Measurements from ENCODE around the gene VSIG8. TPM values are rescaled to one million over a fixed set of nuclear protein-coding genes. Genes with fewer than 3 reads are reported as not detected.
"Not testable (repeated sequence)": the region's sequence is repeated elsewhere in the genome, so short reads cannot be mapped to it uniquely, and the experiment has no call there.

Gene VSIG8, protein sequence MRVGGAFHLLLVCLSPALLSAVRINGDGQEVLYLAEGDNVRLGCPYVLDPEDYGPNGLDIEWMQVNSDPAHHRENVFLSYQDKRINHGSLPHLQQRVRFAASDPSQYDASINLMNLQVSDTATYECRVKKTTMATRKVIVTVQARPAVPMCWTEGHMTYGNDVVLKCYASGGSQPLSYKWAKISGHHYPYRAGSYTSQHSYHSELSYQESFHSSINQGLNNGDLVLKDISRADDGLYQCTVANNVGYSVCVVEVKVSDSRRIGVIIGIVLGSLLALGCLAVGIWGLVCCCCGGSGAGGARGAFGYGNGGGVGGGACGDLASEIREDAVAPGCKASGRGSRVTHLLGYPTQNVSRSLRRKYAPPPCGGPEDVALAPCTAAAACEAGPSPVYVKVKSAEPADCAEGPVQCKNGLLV
- polyA plus RNA-seq (ENCODE audit: insufficient read depth in 1 of 5, insufficient read length in 5 of 5, low replicate concordance in 1 of 5): under 1 TPM in 2 of 5 donors, not detected in 3; 0.08 to 0.10 TPM
- long read RNA-seq, donor 1: 0 reads
- long read RNA-seq, donor 2: 0 reads
- long read RNA-seq, donor 3: 0 reads
- long read RNA-seq, donor 4: 0 reads
- long read RNA-seq, donor 5: 0 reads
- long read RNA-seq, donor 6: 0 reads
- long read RNA-seq, donor 7: 0 reads
- long read RNA-seq, donor 8: 0 reads

DNA sequence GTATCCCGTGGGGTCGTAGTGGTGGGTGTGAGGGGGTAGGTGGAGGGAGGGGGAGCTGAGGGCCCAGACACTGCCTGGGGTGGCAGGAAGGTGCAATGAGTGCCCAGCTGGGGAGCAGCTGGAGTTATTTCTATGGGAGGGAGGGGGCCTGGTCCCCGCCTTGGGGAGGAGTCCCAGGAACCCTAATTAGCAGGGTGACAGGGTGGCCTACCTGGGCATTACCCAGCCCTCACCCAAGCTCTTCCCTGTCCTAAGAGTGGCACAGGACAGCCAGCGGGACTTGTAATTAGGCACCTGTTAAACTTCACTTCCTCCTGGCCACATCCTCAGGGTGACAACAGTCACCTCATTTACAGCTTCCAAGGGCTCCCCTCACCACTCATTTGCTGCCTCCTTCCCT, at the start of gene VSIG8:
VSIG8 (minus strand) TSS at position 101 of the 400 bp plus-strand sequence. CDS start 136 bp downstream, outside the sequence.
- DNase-seq: no peak

DNA sequence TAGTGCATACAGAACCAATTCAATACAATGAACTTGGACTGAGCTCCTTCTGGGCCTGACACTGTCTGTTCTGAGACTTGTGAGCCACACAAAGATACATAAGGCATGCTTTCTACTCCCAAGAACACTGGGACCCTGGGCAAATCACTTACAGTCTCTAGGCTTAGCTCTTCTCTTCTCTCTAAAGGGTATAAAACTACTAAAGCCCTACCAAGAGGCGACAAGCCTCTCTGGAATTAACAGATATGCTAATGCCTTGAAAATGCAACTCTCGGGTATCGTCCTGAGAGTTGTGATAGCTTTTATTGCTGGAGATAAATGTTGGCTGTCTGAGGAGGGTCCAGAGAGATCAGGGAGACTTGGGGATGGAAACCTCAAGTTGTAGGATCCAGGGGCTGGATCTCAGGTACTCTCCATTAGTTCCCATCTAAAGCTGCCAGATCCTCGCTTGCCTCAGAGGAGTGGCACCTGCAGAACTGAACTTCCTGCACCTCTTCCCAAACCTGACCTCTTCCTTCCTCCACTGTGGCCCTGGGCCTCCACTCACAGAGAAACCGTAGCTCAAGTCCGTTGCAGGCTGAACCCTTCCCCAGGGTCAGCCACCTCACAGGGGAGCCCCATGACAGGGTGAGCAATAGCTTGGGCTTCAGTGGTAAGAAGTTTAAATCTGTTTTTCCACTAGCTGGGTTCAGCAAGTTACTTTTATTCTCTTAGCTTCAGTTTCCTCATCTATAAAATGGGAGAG, 49.0 kb upstream of the VSIG8 start:
- no peak for DNase-seq

- no peak for DNase-seq
These were observed 45.8 kb upstream of the VSIG8 start for GRCh38 chr1:159908031-159908940.

DNA sequence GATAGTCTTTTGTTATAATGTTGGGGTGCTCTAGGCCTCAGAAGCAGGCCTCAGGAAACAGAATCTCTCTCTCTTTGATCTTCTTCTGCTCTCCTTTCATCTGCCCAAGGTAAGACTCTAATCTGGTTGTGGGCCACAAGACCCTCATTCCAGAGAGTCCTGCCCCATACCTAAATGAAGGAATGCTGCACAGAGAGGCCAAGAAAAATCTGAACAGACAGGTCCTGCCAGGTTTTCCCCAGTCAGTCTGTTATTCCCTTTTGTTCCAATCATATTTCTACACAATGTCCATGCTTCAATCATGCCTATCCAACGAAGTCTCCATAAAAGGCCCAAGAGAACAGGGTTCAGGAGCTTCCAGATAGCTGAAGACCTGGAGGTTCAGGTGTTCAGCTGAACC, 44.5 kb upstream of the VSIG8 start:
- no peak for DNase-seq

DNA sequence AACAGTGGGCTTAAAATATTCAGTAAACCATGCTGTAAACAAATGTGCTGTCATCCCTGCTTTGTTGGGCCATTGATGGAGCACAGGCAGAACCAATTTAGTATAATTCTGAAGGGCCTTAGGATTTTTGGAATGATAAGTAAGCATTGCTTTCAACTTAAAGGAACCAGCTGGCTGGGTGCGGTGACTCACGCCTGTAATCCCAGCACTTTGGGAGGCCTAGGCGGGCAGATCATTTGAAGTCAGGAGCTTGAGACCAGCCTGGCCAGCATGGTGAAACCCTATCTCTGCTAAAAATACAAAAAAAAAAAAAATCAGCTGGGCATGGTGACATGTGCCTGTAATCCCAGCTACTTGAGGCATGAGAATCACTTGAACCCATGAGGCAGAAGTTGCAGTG, 41.6 kb upstream of the VSIG8 start:
- DNase-seq: not testable (repeated sequence)

- no peak for DNase-seq
These were observed 40.1 kb upstream of the VSIG8 start for GRCh38 chr1:159902541-159902940.

- no peak for DNase-seq
These were observed 38.4 kb upstream of the VSIG8 start for GRCh38 chr1:159900755-159901360.

DNA sequence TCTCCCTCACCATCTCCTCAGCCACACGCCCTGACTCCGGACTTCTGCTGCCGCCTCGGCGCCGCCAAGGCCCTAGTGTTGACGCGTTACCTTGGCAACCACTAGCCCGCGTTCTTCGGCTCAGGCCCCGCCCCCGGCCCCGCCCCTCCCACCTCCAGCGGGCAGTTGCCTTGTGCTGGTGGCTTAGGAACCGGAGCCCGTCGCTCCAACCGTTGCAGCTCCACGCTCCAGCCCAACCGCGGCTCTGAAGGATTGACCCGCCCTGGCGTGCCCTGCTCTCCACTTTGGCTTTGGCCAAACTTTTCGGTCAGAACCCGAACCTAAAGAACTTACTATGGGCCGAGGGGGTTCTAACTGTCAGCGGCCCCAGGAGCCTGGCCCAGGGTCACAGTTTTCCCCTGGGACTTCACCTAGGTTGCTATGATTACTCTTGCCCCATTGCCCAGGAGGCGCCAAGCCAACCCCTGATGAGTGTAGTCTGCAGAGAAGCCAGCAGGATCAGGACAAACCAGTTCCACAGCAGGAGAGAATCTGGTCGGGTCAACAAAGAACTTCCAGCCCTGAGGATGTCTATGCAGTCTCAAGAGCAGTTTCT, 37.7 kb upstream of the VSIG8 start, which contains the start of gene CFAP45:
CFAP45 (minus strand) TSS at position 80 of the 595 bp plus-strand sequence; CDS start at position 13, 67 bp downstream.
- peak; percentile 79 to 82 for DNase-seq

- not testable (repeated sequence) for DNase-seq
These were observed 37.2 kb upstream of the VSIG8 start for GRCh38 chr1:159899634-159900033.

DNA sequence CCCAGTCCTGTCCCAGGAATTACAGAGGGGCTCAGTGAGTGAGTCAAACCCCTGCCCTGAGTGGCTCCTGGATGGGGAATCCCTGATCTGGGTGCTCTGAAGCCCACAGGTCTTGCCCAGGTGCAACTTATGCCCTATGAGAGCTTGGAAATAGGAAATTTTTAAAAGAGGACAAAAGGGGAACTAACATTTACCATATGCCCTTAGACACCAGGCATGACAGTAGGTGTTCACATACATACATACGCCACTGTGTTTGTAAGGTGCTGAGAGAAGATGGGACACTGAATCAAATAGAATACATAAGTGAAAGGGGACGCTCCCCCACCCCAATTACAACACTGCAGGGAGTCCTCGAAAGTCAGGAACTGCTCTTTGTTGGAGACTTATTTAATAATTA, 36.1 kb upstream of the VSIG8 start:
- DNase-seq: no peak

DNA sequence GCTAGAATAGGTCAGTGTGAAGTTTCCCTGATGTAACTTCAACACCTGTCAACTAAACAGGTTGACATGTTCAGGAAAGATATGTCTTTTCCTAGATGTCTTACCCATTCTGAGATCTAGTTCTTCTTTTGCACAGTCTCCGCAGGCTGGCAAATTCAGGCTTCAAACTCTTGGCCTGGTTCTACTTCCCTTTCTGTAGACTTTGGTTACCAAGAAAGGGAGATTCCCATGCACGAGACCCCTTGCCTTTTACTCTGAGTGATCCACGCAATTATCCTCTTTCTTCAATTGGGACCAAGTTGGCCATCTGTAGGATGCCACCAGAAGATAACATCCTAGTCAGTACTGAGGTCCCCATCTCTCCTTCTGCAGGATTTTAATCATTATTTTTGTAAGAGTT, 35.5 kb upstream of the VSIG8 start:
- DNase-seq: no peak

DNA sequence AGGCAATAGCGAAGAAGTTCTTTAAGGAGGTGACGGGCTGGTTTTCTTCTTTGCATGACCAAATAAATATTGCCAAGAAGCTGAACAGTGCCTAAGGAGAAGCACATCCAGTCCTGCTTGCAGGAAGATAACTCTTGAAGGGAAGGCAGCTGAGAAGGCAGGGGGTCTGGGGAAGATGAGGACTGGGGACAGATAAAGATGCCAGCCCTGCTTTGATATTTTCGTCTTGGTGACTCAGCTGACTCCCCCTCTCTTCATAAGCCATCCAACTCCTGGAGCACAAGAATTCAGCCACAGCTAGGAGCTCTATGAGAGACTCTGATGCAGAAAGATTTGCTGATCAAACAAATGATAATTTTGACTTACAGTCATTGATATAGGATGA, 34.1 kb upstream of the VSIG8 start:
- DNase-seq: no peak

DNA sequence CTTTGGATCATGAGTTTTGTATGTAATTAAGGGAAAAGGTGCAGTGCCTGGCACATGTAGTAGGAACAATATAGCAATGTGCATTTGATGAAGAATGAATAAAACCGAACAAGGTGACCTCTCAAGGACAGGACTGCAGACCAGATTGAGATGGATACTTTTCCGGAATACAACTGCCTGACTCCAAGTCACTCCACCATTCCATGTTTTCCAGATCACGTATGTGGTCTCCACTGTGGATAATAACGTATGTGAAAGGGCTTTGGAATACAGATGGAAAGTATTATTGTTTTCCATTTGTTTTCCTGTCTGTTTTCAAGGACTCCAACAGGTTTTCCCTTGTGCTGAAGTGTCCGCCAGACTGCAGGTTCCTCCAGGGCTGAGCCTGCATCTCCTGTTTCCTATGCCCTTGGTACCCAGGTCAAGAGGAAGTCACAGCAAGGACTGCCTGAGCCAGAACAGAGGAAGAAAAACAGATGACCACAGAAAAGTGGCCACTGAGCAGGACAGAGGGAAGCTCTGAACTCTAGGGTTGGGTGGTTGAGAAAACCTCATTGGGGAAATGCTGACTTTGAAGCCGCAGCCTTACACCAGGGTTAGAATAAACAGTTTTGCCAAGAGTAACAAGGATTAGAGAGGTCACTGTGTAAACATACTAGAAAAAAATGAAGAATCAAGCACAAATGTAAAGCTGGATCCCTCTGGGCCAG, 33.5 kb upstream of the VSIG8 start:
- no peak for DNase-seq

GRCh38 chr1:159895286-159895685, 32.8 kb upstream of the VSIG8 start:
- no peak for DNase-seq

- no peak for DNase-seq
These were observed 30.5 kb upstream of the VSIG8 start for GRCh38 chr1:159892944-159893343.

DNA sequence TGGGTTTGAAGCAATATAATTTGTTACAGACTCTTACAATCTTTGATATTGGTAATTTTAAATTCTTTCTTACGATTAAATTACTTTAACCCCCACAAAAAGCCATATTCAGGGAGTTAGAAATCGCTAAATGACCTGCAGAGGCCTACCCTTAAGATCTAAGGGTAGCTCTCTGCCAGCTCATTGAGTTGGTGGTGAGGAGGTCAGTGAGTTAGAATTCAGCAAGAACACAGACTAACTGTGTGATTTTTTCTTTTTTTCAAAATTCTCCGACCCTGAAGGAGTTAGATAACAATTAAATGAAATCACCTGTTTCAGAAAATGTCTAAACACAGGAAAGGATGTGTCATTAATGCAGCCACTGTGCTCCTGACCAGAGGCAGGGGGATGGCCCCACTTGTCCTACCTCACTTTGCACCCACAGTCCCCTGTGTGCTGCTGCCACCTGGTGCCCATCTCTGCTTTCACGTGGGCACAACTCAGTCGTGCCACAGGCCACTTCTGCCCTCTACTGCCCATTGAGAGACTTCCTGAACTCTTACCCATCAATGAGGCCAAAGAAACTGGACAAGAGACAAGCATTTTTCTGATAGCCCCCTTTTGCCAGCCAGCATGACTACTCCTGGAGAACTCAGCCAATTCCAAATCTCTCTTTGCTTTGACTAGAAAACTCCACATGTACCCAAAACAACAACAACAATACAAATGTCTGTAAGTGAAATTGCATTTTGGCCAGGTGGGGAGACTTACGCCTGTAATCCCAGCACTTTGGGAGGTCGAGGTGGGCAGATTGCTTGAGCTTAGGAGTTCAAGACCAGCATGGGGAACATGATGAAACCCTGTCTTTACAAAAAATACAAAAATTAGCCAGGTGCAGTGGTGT, 29.1 kb upstream of the VSIG8 start:
- DNase-seq: peak in 1 of 2 donors; percentile 78

DNA sequence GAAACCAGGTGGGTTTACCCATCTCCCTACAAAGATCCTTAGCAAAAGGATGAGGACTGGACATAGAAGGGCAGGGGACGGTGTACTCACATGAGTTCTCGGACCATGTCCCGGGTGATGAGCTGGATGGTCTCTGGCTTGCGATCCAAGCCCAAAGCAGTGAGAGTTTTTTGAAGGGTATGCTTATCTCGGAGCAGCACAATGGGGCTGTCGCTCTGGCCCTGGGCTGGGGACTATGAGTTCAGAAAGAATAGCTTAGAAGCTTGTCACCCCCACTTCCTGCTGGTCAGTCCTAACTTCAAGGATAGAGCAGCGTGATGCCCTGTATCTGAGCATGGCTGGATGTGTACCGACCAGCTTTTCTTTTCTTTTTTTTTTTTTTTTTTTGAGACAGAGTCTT, 27.9 kb upstream of the VSIG8 start:
- DNase-seq: no peak

GRCh38 chr1:159889821-159890252, 27.4 kb upstream of the VSIG8 start:
- no peak for DNase-seq

- no peak for DNase-seq
These were observed 26.7 kb upstream of the VSIG8 start for GRCh38 chr1:159889202-159889601.
